IMR-90 (cell line): ENCODE measurements around the gene PRR16. TPM values are rescaled to one million over a fixed set of nuclear protein-coding genes. Genes with fewer than 3 reads are reported as not detected.

Source experiments
- ATAC-seq: fragments of 200-7000 bp; cut with Tn5 transposase; 2 replicates; pipeline ENCODE4 v1.9.1; 2020; ENCODE audit warnings: low read depth, mild to moderate bottlenecking, moderate library complexity
- BruUV-seq: library from RNA; stranded (reverse); fragments of 400-500 nt; replicated peaks from 2 replicates; lab custom pipeline; 2021; lab: Mats Ljungman, UMichigan
- CTCF ChIA-PET: fragments of 300-600 bp; formaldehyde crosslinking; extraction: SDS; loops from one replicate; lab custom pipeline; 2021; ENCODE audit warnings: antibody characterized with exemption; lab: Yijun Ruan, JAX
- POLR2A ChIA-PET: fragments of 300-600 bp; sonication (Branson Sonifier 250); formaldehyde crosslinking; loops from one replicate; lab custom pipeline; 2022; ENCODE audit warnings: antibody characterized with exemption; ENCODE audit not compliant: unreplicated experiment; lab: Charles Lee
- DNase-seq: peaks from one replicate; pipeline ENCODE4 v3.0.0; 2013
- H2AFZ ChIP-seq: replicated peaks from 2 replicates; pipeline ENCODE3; 2013; ENCODE audit warnings: low read length, mild to moderate bottlenecking; ENCODE audit not compliant: poor library complexity
- H2AK5ac ChIP-seq: 2 replicates; pipeline ENCODE4 v1.6.1; 2013; ENCODE audit warnings: low read depth, low read length, inconsistent platforms
- H2AK9ac ChIP-seq: replicated peaks from 2 replicates; pipeline ENCODE3; 2013; ENCODE audit warnings: mild to moderate bottlenecking, low read depth, low read length, moderate library complexity; ENCODE audit not compliant: poor library complexity
- H2BK120ac ChIP-seq: 2 replicates; pipeline ENCODE4 v1.6.1; 2013; ENCODE audit warnings: low read depth, low read length, inconsistent platforms
- H2BK15ac ChIP-seq: 3 replicates; pipeline ENCODE4 v1.6.1; 2013; ENCODE audit warnings: low read depth, low read length, inconsistent platforms
- H2BK20ac ChIP-seq: 2 replicates; pipeline ENCODE4 v1.6.1; 2013; ENCODE audit warnings: low read depth, mild to moderate bottlenecking, inconsistent platforms, low read length, moderate library complexity
- H2BK5ac ChIP-seq: 2 replicates; pipeline ENCODE4 v1.6.1; 2013; ENCODE audit warnings: mild to moderate bottlenecking, low read depth, low read length, inconsistent platforms; ENCODE audit not compliant: poor library complexity, severe bottlenecking
- H3K14ac ChIP-seq: replicated peaks from 2 replicates; pipeline ENCODE4 v1.6.1; 2013; ENCODE audit warnings: low read depth, low read length, inconsistent platforms
- H3K18ac ChIP-seq: 2 replicates; pipeline ENCODE4 v1.6.1; 2013; ENCODE audit warnings: low read depth, low read length, control low read depth
- H3K23ac ChIP-seq: 2 replicates; pipeline ENCODE4 v1.6.1; 2013; ENCODE audit warnings: low read depth, low read length, inconsistent platforms
- H3K27ac ChIP-seq: 2 replicates; pipeline ENCODE4 v1.5.1; 2013; ENCODE audit warnings: mild to moderate bottlenecking, control low read depth, low read length; ENCODE audit not compliant: insufficient read depth
- H3K27me3 ChIP-seq: 2 replicates; pipeline ENCODE4 v1.6.1; 2013; ENCODE audit warnings: low read length; ENCODE audit not compliant: control insufficient read depth, insufficient read depth
- H3K36me3 ChIP-seq: 2 replicates; pipeline ENCODE4 v1.6.1; 2013; ENCODE audit warnings: low read length, mixed read lengths; ENCODE audit not compliant: control insufficient read depth, insufficient read depth
- H3K4ac ChIP-seq: 2 replicates; pipeline ENCODE4 v1.6.1; 2013; ENCODE audit warnings: low read depth, low read length, inconsistent platforms
- H3K4me1 ChIP-seq: 2 replicates; pipeline ENCODE4 v1.6.1; 2013; ENCODE audit warnings: low read length, mixed read lengths; ENCODE audit not compliant: control insufficient read depth, insufficient read depth
- H3K4me2 ChIP-seq: 2 replicates; pipeline ENCODE4 v1.6.1; 2013; ENCODE audit warnings: low read depth, mild to moderate bottlenecking, control low read depth, low read length, moderate library complexity
- H3K4me3 ChIP-seq: 2 replicates; pipeline ENCODE4 v1.5.1; 2013; ENCODE audit warnings: low read depth, mild to moderate bottlenecking, control low read depth, low read length, moderate library complexity; ENCODE audit not compliant: insufficient read depth
- H3K56ac ChIP-seq: 2 replicates; pipeline ENCODE4 v1.6.1; 2013; ENCODE audit warnings: low read length, inconsistent platforms; ENCODE audit not compliant: insufficient read depth; ENCODE audit errors: extremely low read depth
- H3K79me1 ChIP-seq, 2 experiments: 2 replicates each; pipeline ENCODE4 v1.6.1; 2013; ENCODE audit warnings: low read length in 2 of 2, inconsistent platforms in 1 of 2, low read depth in 1 of 2
- H3K9ac ChIP-seq: 2 replicates; pipeline ENCODE4 v1.6.1; 2013; ENCODE audit warnings: low read depth, low read length, control low read depth
- H3K9me1 ChIP-seq: 2 replicates; pipeline ENCODE4 v1.6.1; 2013; ENCODE audit warnings: low read length, inconsistent platforms; ENCODE audit not compliant: insufficient read depth
- H3K9me3 ChIP-seq: 2 replicates; pipeline ENCODE4 v1.6.1; 2013; ENCODE audit warnings: low read length; ENCODE audit not compliant: control insufficient read depth, insufficient read depth
- H4K20me1 ChIP-seq: 2 replicates; pipeline ENCODE4 v1.6.1; 2013; ENCODE audit warnings: low read length, inconsistent platforms; ENCODE audit not compliant: insufficient read depth
- H4K5ac ChIP-seq: 2 replicates; pipeline ENCODE4 v1.6.1; 2013; ENCODE audit warnings: mild to moderate bottlenecking, low read depth, low read length, control low read depth
- H4K8ac ChIP-seq, 2 experiments: 2 replicates each; pipeline ENCODE4 v1.6.1; 2013; ENCODE audit warnings: low read depth in 2 of 2, low read length in 2 of 2, control low read depth in 1 of 2, inconsistent platforms in 1 of 2
- H4K91ac ChIP-seq: 2 replicates; pipeline ENCODE4 v1.6.1; 2013; ENCODE audit warnings: low read depth, low read length, inconsistent platforms; ENCODE audit not compliant: insufficient read depth
- BHLHE40 ChIP-seq: fragments of 150-350 bp; IDR thresholded peaks from 2 replicates; pipeline ENCODE4 v1.6.1; 2016; ENCODE audit warnings: mild to moderate bottlenecking, low read depth, low read length
- CEBPB ChIP-seq: IDR thresholded peaks from 2 replicates; pipeline ENCODE4 v1.6.1; 2012; ENCODE audit warnings: low read depth, low read length, improper control_type of control experiment
- CHD1 ChIP-seq: IDR thresholded peaks from 2 replicates; pipeline ENCODE4 v1.6.1; 2012; ENCODE audit warnings: low read depth, low read length, improper control_type of control experiment
- FOS ChIP-seq: fragments of 150-350 bp; IDR thresholded peaks from 2 replicates; pipeline ENCODE4 v1.6.1; 2016; ENCODE audit warnings: low read depth, low read length
- MAFK ChIP-seq: IDR thresholded peaks from 2 replicates; pipeline ENCODE4 v1.6.1; 2012; ENCODE audit warnings: low read depth, low read length, improper control_type of control experiment
- MAZ ChIP-seq: IDR thresholded peaks from 2 replicates; pipeline ENCODE4 v1.6.1; 2012; ENCODE audit warnings: low read depth, mild to moderate bottlenecking, low read length, improper control_type of control experiment, moderate library complexity, borderline replicate concordance
- MXI1 ChIP-seq: IDR thresholded peaks from 2 replicates; pipeline ENCODE4 v1.6.1; 2012; ENCODE audit warnings: low read depth, mild to moderate bottlenecking, low read length, moderate library complexity, borderline replicate concordance
- NFE2L2 ChIP-seq: fragments of 150-350 bp; IDR thresholded peaks from 2 replicates; pipeline ENCODE4 v1.6.1; 2016; ENCODE audit warnings: low read depth, mild to moderate bottlenecking, low read length
- POLR2A ChIP-seq: IDR thresholded peaks from 2 replicates; pipeline ENCODE4 v1.6.1; 2012; ENCODE audit warnings: mild to moderate bottlenecking, low read depth, low read length
- RAD21 ChIP-seq: IDR thresholded peaks from 2 replicates; pipeline ENCODE4 v1.6.1; 2012; ENCODE audit warnings: low read length, improper control_type of control experiment
- RCOR1 ChIP-seq: IDR thresholded peaks from 2 replicates; pipeline ENCODE4 v1.6.1; 2012; ENCODE audit warnings: mild to moderate bottlenecking, low read length, improper control_type of control experiment; ENCODE audit not compliant: insufficient replicate concordance
- RFX5 ChIP-seq: IDR thresholded peaks from 2 replicates; pipeline ENCODE4 v1.8.0; 2012; ENCODE audit warnings: low read depth, mild to moderate bottlenecking, low read length, moderate library complexity
- SMC3 ChIP-seq: fragments of 150-350 bp; IDR thresholded peaks from 2 replicates; pipeline ENCODE4 v1.6.1; 2016; ENCODE audit warnings: low read depth, mild to moderate bottlenecking, antibody characterized with exemption, low read length, moderate library complexity
- dilution Hi-C: fragments of 300-500 bp; cut with HindIII; formaldehyde crosslinking; loops from one replicate; pipeline ENCODE4 v1.14.3; 2018; ENCODE audit warnings: low sequenced_read_pairs; ENCODE audit not compliant: unreplicated experiment
- in situ Hi-C: fragments of 300-500 bp; cut with MboI; formaldehyde crosslinking; loops from 3 replicates; pipeline ENCODE4 v1.14.3; 2019; ENCODE audit warnings: low sequenced_read_pairs, inconsistent platforms, mixed read lengths
- intact Hi-C: fragments of 100-400 bp; cut with micrococcal nuclease; formaldehyde crosslinking; loops from 2 replicates; pipeline ENCODE4 v1.10.0; 2022
- polyA plus RNA-seq, 3 experiments: library from polyadenylated mRNA; depleted of rRNA; stranded (reverse); fragments of >200 nt; gene quantifications; 2 replicates each; pipeline ENCODE4 v1.2.3, GENCODE V29; 2012; ENCODE audit warnings: low replicate concordance in 1 of 3
- total RNA-seq: library from RNA; depleted of rRNA; stranded (reverse); fragments of >200 nt; gene quantifications from 2 replicates; pipeline ENCODE4 v1.2.3, GENCODE V29; 2012
- TF ChIP-seq, protein P1 (sequence below): fragments of 150-350 bp; IDR thresholded peaks from 2 replicates; pipeline ENCODE4 v1.6.1; 2017; ENCODE audit warnings: mild to moderate bottlenecking, antibody characterized with exemption, low read length, low read depth
- TF ChIP-seq, protein P2 (sequence below): fragments of 150-350 bp; IDR thresholded peaks from 2 replicates; pipeline ENCODE4 v1.6.1; 2016; ENCODE audit warnings: low read depth, mild to moderate bottlenecking, low read length, moderate library complexity, borderline replicate concordance
- TF ChIP-seq, protein P3 (sequence below): conservative IDR thresholded peaks from 2 replicates; pipeline ENCODE4 v1.5.1; 2012; ENCODE audit warnings: mild to moderate bottlenecking, low read depth, low read length, improper control_type of control experiment

Gene PRR16
- total and polyA plus RNA-seq, 2 of the 4 experiments (the other 2 are of a cell fraction) = 9.9 to 45.2 TPM

- no peak overlapping the region for H3K18ac ChIP-seq
- no peak overlapping the region for H3K14ac ChIP-seq
- no peaks in the 10 kb centered on the region for H3K9me3 ChIP-seq
- DNase-seq (peak; percentile 29), ATAC-seq (no peak; the same call in 1 of the 2 replicates)
- no peak overlapping the region for H2AK5ac ChIP-seq
- H2BK20ac ChIP-seq = no peak overlapping the region
- intact Hi-C loops (no loop called here), dilution Hi-C loops (no loop called here), in situ Hi-C loops (no loop called here)
- H2BK5ac ChIP-seq = peak overlapping the region; percentile 32
- H3K27ac ChIP-seq = no peak overlapping the region
- H4K8ac ChIP-seq = no peak overlapping the region
- H2AFZ ChIP-seq = no peak overlapping the region
- peaks cover 8% of the 10 kb centered on the region for H3K4me1 ChIP-seq
- no peak overlapping the region for H3K23ac ChIP-seq
- H3K4ac ChIP-seq = no peak overlapping the region
- H3K36me3 ChIP-seq = no peaks in the 10 kb centered on the region
- no peak overlapping the region for H3K9ac ChIP-seq
- H3K4me3 ChIP-seq = no peak overlapping the region
- no peak overlapping the region for H3K4me2 ChIP-seq
- no peaks in the 10 kb centered on the region for H3K27me3 ChIP-seq
- ChIA-PET POLR2A (no interaction called here), CTCF (no interaction called here)
- H2AK9ac ChIP-seq = no peak overlapping the region
- H3K9me1 ChIP-seq = 0 out of 2 replicates have a peak, but pooled peaks cover 4% of the 10 kb centered on the region
- no TSS peak for BruUV-seq
- no peak overlapping the region for H2BK15ac ChIP-seq
- H4K20me1 ChIP-seq = no peaks in the 10 kb centered on the region; the same call in 1 of the 2 replicates
- H3K79me1 ChIP-seq = peaks cover 31 to 53% of the 10 kb centered on the region in 2 experiments
- no peak overlapping the region for H4K5ac ChIP-seq
- H2BK120ac ChIP-seq = no peak overlapping the region
- no peak overlapping the region for H4K91ac ChIP-seq
- TF ChIP-seq BHLHE40 = no peak
- TF ChIP-seq MAFK = no peak
- TF ChIP-seq FOS = no peak
- no peak for TF ChIP-seq CHD1
- TF ChIP-seq MXI1 = no peak
- TF ChIP-seq MAZ = no peak
- no peak for TF ChIP-seq RAD21
- TF ChIP-seq, protein P1, sequence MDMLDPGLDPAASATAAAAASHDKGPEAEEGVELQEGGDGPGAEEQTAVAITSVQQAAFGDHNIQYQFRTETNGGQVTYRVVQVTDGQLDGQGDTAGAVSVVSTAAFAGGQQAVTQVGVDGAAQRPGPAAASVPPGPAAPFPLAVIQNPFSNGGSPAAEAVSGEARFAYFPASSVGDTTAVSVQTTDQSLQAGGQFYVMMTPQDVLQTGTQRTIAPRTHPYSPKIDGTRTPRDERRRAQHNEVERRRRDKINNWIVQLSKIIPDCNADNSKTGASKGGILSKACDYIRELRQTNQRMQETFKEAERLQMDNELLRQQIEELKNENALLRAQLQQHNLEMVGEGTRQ = no peak
- TF ChIP-seq POLR2A = no peak
- TF ChIP-seq RFX5 = no peak
- TF ChIP-seq, protein P2, sequence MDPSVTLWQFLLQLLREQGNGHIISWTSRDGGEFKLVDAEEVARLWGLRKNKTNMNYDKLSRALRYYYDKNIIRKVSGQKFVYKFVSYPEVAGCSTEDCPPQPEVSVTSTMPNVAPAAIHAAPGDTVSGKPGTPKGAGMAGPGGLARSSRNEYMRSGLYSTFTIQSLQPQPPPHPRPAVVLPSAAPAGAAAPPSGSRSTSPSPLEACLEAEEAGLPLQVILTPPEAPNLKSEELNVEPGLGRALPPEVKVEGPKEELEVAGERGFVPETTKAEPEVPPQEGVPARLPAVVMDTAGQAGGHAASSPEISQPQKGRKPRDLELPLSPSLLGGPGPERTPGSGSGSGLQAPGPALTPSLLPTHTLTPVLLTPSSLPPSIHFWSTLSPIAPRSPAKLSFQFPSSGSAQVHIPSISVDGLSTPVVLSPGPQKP = no peak
- TF ChIP-seq RCOR1 = no peak
- TF ChIP-seq, protein P3, sequence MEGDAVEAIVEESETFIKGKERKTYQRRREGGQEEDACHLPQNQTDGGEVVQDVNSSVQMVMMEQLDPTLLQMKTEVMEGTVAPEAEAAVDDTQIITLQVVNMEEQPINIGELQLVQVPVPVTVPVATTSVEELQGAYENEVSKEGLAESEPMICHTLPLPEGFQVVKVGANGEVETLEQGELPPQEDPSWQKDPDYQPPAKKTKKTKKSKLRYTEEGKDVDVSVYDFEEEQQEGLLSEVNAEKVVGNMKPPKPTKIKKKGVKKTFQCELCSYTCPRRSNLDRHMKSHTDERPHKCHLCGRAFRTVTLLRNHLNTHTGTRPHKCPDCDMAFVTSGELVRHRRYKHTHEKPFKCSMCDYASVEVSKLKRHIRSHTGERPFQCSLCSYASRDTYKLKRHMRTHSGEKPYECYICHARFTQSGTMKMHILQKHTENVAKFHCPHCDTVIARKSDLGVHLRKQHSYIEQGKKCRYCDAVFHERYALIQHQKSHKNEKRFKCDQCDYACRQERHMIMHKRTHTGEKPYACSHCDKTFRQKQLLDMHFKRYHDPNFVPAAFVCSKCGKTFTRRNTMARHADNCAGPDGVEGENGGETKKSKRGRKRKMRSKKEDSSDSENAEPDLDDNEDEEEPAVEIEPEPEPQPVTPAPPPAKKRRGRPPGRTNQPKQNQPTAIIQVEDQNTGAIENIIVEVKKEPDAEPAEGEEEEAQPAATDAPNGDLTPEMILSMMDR = no peak
- no peak for TF ChIP-seq NFE2L2
- TF ChIP-seq CEBPB = no peak
- TF ChIP-seq SMC3 = no peak
- H3K56ac ChIP-seq = no peak overlapping the region
These were observed 104.6 kb downstream of the PRR16 start for GRCh38 chr5:120568711-120569110.
